ENCODE data around the gene UBE2K.
"Not testable (repeated sequence)": the region's sequence is repeated elsewhere in the genome, so short reads cannot be mapped to it uniquely, and the experiment has no call there.

The UBE2K gene

DNA sequence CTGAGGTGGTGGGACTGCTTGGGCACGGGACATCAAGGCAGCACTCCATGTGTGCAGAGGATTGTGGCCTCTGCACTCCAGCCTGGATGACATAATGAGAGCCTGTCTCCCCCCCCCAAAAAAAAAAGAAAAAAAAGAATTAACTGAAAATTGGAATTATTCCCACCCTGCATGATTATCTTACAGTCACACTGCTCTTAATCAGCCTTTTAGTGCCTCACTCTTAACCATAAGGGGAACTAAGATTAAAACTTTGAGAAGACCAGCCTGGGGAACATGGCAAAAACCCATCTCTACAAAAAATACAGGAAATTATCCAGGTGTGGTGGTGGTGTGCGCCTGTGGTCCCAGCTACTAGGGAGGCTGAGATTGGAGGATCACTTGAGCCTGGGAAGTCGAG is 94.6 kb downstream of the UBE2K start:
- DNase-seq (ENCODE audit: low read depth in 2 of 3, low spot score in 1 of 3) = no peak

DNA sequence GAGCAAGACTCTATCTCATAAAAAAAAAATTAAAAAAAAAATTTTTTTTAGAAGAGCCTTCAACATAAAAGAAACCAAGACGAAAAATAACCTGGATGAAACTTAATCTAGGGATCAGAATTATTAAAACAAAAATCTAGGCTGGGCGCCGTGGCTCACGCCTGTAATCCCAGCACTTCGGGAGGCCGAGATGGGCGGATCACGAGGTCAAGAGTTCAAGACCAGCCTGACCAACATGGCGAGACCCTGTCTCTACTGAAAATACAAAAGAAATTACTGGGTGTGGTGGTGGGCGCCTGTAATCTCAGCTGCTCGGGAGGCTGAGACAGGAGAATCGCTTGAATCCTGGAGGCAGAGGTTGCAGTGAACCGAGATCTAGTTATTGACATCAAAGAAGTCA is 95.0 kb downstream of the UBE2K start:
- DNase-seq (ENCODE audit: low read depth in 2 of 3, low spot score in 1 of 3) = not testable (repeated sequence)

GRCh38 chr4:39802005-39802404 is 104.1 kb downstream of the UBE2K start:
- no peak for DNase-seq (ENCODE audit: low read depth in 2 of 3, low spot score in 1 of 3)

- no peak for DNase-seq (ENCODE audit: low read depth in 2 of 3, low spot score in 1 of 3)
Observed at GRCh38 chr4:39808231-39808749, 110.4 kb downstream of the UBE2K start.

DNA sequence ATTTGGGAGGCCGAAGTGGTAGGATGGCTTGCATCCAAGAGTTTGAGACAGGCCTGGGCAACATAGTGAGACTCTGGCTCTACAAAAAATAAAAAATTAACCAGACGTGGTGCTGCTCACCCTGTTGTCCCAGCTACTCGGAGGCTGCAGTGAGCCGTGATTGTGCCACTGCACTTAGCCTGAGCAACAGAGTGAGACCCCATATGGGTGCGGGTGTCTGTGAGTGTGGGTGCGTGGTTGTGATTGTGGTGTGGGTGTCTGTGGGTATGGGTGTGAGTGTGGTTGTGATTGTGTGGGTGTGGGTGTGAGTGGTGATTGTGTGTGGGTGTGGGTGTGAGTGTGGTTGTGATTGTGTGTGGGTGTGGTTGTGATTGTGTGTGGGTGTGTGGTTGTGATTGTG is 114.6 kb downstream of the UBE2K start:
- DNase-seq (ENCODE audit: low read depth in 2 of 3, low spot score in 1 of 3) = no peak

- not testable (repeated sequence) for DNase-seq (ENCODE audit: low read depth in 2 of 3, low spot score in 1 of 3)
Observed at GRCh38 chr4:39813033-39813432, 115.1 kb downstream of the UBE2K start.

- not testable (repeated sequence) for DNase-seq (ENCODE audit: low read depth in 2 of 3, low spot score in 1 of 3)
Observed at GRCh38 chr4:39813761-39814160, 115.8 kb downstream of the UBE2K start.

- no peak for DNase-seq (ENCODE audit: low read depth in 2 of 3, low spot score in 1 of 3)
Observed at GRCh38 chr4:39814403-39815185, 116.7 kb downstream of the UBE2K start.

DNA sequence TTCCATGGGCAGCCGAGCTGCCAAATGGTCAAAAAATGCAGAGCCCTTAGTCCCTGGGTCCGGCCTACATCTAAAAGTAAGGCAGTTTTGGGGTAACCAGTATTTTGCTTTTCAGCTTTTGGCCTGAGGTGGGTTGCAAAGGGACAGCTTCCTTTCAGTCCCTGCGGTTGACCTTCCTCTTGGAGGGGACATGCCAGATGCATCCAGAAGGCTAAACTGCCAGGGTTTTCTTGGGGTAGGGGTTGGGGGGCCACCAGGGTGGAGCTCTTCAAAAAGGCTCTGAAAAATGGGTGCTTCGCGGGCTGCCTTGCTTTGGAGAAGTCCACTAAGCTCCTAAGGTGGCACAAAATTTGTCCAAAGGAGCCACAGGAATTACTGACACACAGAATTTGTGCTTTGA is 120.7 kb downstream of the UBE2K start:
- no peak for DNase-seq (ENCODE audit: low read depth in 2 of 3, low spot score in 1 of 3)

- no peak for DNase-seq (ENCODE audit: low read depth in 2 of 3, low spot score in 1 of 3)
Observed at GRCh38 chr4:39820186-39820585, 122.2 kb downstream of the UBE2K start.

DNA sequence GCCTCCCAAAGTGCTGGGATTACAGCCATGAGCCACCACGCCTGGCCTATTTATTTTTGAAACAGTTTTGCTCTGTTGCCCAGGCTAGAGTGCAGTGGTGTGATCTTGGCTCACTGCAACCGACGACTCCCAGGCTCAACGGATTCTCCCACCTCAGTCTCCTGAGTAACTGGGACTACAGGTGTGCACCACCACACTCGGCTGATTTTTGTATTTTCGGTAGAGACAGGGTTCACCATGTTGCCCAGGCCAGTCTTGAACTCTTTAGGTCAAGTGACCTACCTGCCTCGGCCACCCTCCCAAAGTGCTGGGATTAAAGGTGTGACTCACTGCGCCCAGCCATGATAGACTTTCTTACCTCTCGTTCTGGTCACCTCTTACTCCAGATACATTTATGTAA is 124.0 kb downstream of the UBE2K start:
- DNase-seq (ENCODE audit: low read depth in 2 of 3, low spot score in 1 of 3) = no peak

DNA sequence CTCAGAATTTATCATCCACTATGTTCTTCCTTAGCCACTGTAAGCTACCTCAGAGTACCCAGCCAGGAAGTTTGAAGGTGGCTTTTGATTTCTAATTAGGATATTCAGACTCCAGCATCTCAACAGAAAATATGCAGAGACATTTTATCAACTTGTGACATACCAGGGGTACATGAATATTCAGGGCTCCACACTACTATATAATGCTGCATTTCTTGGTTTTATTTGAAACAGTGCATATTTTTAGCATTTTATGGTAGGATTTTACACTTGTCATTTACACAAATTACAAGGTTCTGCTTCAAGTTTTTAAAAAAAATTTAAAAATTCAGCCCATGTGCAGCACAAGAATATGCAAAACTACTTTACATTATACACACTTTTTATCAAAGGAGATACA is 124.7 kb downstream of the UBE2K start:
- no peak for DNase-seq (ENCODE audit: low read depth in 2 of 3, low spot score in 1 of 3)

DNA sequence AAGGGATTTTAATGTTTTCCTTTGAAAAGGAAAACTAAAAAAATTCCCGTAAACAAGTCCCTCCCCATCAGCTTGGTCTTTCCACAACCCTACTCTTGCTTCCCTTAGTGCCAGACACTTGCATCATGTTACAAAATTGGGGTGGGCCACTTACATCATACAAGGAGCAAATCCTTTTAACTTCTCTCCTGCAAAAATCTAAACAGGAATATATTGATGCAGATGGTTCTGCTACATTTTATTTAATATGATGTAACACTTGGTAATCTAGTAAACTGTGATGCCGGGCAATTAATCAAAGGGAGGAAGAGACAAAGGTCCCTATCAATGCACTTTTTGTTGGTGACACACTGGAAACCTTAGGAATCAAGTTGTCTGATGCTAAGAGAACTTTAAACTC is 125.3 kb downstream of the UBE2K start:
- no peak for DNase-seq (ENCODE audit: low read depth in 2 of 3, low spot score in 1 of 3)

DNA sequence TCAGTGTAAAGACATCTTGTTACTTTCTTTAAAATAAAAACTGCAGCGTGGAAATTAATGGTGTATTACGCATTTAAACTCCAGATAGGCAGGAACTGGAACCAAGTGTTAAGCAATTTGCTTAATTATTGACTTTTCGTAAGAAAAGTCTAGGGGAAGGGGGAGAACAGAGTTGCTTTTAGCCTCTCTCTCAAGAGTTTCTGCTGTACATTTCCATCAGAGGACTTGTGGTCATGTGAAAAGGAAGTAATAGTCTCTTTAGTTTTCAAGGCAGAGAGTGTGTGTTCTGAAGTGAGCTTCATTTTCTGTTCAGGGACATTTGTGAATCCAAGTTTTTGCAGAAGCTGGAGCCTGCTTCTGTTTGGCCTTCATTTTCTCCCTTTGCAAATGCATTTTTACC is 127.2 kb downstream of the UBE2K start:
- DNase-seq (ENCODE audit: low read depth in 2 of 3, low spot score in 1 of 3) = no peak

GRCh38 chr4:39825741-39826231 is 127.8 kb downstream of the UBE2K start:
- no peak for DNase-seq (ENCODE audit: low read depth in 2 of 3, low spot score in 1 of 3)
